SK-N-SH (cell line): ENCODE measurements around the gene TRAF4.

Experiments
- CTCF ChIP-seq: fragments of 200-600 bp; sonication (generic); IDR thresholded peaks from 2 replicates; pipeline ENCODE4 v1.6.1; 2017; ENCODE audit warnings: antibody characterized with exemption, mild to moderate bottlenecking, moderate library complexity
- EP300 ChIP-seq, 2 experiments: IDR thresholded peaks; 2 replicates each; pipeline versions ENCODE4 v1.4.0 to v1.6.1; 2012; ENCODE audit warnings: borderline replicate concordance in 1 of 2, low read depth in 1 of 2, low read length in 1 of 2
- TF ChIP-seq, protein P1 (sequence below): IDR thresholded peaks from 2 replicates; pipeline ENCODE4; 2012

GRCh38 chr17:28756049-28756804 lies 12.4 kb downstream of the TRAF4 start:
- TF ChIP-seq CTCF = no peak
- TF ChIP-seq EP300 (IDR thresholded peaks at IDR 0.05; ENCODE audit: borderline replicate concordance in 1 of 2, low read depth in 1 of 2, low read length in 1 of 2) = no peak
- TF ChIP-seq, protein P1, sequence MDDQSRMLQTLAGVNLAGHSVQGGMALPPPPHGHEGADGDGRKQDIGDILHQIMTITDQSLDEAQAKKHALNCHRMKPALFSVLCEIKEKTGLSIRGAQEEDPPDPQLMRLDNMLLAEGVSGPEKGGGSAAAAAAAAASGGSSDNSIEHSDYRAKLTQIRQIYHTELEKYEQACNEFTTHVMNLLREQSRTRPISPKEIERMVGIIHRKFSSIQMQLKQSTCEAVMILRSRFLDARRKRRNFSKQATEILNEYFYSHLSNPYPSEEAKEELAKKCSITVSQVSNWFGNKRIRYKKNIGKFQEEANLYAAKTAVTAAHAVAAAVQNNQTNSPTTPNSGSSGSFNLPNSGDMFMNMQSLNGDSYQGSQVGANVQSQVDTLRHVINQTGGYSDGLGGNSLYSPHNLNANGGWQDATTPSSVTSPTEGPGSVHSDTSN = no peak
